OCI-LY1 (cell line): ENCODE results near the gene ASIC3.

Experiments
- H2AFZ ChIP-seq: fragments of 200-600 bp; sonication (generic), shearing (Covaris generic); 2 replicates; pipeline ENCODE4 v1.6.0; 2014; ENCODE audit warnings: antibody characterized with exemption, mild to moderate bottlenecking, low read length
- H3F3A ChIP-seq: fragments of 200-600 bp; sonication (generic), shearing (Covaris generic); 2 replicates; pipeline ENCODE4 v1.6.0; 2014; ENCODE audit warnings: mild to moderate bottlenecking, antibody characterized with exemption, low read length, moderate library complexity; ENCODE audit not compliant: insufficient read depth
- H3K27ac ChIP-seq: fragments of 200-600 bp; sonication (generic); 2 replicates; pipeline ENCODE4 v1.5.1; 2014; ENCODE audit warnings: low read length, mixed run types, mild to moderate bottlenecking, low read depth; ENCODE audit not compliant: poor library complexity, severe bottlenecking
- H3K27me3 ChIP-seq: fragments of 200-600 bp; sonication (generic); 2 replicates; pipeline ENCODE4 v1.6.0; 2014; ENCODE audit warnings: antibody characterized with exemption, mild to moderate bottlenecking, low read length, moderate library complexity; ENCODE audit not compliant: insufficient read depth
- H3K36me3 ChIP-seq: fragments of 200-600 bp; sonication (generic); 2 replicates; pipeline ENCODE4 v1.6.1; 2014; ENCODE audit warnings: mild to moderate bottlenecking, antibody characterized with exemption, low read length, moderate library complexity, mixed read lengths; ENCODE audit not compliant: insufficient read depth
- H3K4me1 ChIP-seq: fragments of 200-600 bp; sonication (generic); 2 replicates; pipeline ENCODE4 v1.5.1; 2014; ENCODE audit warnings: mild to moderate bottlenecking, low read length, moderate library complexity; ENCODE audit not compliant: insufficient read depth, severe bottlenecking
- H3K4me2 ChIP-seq: fragments of 200-600 bp; sonication (generic), shearing (Covaris generic); 2 replicates; pipeline ENCODE4 v1.6.1; 2014; ENCODE audit warnings: low read length
- H3K4me3 ChIP-seq: fragments of 200-600 bp; sonication (generic); 2 replicates; pipeline ENCODE4 v1.5.1; 2014; ENCODE audit warnings: low read length, low read depth, mild to moderate bottlenecking, mixed read lengths; ENCODE audit not compliant: poor library complexity, severe bottlenecking
- H3K79me2 ChIP-seq: fragments of 200-600 bp; shearing (Covaris generic); 2 replicates; pipeline ENCODE4 v1.6.1; 2016; ENCODE audit warnings: mixed run types, low read length, mixed read lengths; ENCODE audit not compliant: insufficient read depth
- H3K9ac ChIP-seq: fragments of 200-600 bp; sonication (generic), shearing (Covaris generic); 2 replicates; pipeline ENCODE4 v1.6.1; 2014; ENCODE audit warnings: mild to moderate bottlenecking, low read length, mixed read lengths
- H3K9me2 ChIP-seq: fragments of 200-600 bp; sonication (generic), shearing (Covaris generic); 2 replicates; pipeline ENCODE4 v1.6.1; 2014; ENCODE audit warnings: low read depth, mild to moderate bottlenecking, low read length, mixed read lengths
- H3K9me3 ChIP-seq: fragments of 200-600 bp; shearing (Covaris generic); 2 replicates; pipeline ENCODE4 v1.6.1; 2014; ENCODE audit warnings: low read length, mixed read lengths
- H4K20me1 ChIP-seq: fragments of 200-600 bp; sonication (generic), shearing (Covaris generic); 2 replicates; pipeline ENCODE4 v1.6.0; 2016; ENCODE audit warnings: mild to moderate bottlenecking, low read length; ENCODE audit not compliant: insufficient read depth
- EZH2 ChIP-seq: fragments of 200-600 bp; sonication (generic), shearing (Covaris generic); IDR thresholded peaks from 2 replicates; pipeline ENCODE4 v1.8.0; 2017; ENCODE audit warnings: borderline replicate concordance, mixed run types, mild to moderate bottlenecking, antibody characterized with exemption, low read length, moderate library complexity, mixed read lengths
- TF ChIP-seq, protein P1 (sequence below): fragments of 200-600 bp; sonication (generic), shearing (Covaris generic); IDR thresholded peaks from 2 replicates; pipeline ENCODE4 v1.5.1; 2017; ENCODE audit warnings: mild to moderate bottlenecking, antibody characterized with exemption, low read length, moderate library complexity, mixed read lengths

ASIC3 gene

GRCh38 chr7:151058781-151059366 is 10.5 kb downstream of the ASIC3 start:
- TF ChIP-seq, protein P1, sequence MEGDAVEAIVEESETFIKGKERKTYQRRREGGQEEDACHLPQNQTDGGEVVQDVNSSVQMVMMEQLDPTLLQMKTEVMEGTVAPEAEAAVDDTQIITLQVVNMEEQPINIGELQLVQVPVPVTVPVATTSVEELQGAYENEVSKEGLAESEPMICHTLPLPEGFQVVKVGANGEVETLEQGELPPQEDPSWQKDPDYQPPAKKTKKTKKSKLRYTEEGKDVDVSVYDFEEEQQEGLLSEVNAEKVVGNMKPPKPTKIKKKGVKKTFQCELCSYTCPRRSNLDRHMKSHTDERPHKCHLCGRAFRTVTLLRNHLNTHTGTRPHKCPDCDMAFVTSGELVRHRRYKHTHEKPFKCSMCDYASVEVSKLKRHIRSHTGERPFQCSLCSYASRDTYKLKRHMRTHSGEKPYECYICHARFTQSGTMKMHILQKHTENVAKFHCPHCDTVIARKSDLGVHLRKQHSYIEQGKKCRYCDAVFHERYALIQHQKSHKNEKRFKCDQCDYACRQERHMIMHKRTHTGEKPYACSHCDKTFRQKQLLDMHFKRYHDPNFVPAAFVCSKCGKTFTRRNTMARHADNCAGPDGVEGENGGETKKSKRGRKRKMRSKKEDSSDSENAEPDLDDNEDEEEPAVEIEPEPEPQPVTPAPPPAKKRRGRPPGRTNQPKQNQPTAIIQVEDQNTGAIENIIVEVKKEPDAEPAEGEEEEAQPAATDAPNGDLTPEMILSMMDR, result no peak
- TF ChIP-seq EZH2, result no peak
- Histone ChIP-seq H2AFZ (0 out of 2 replicates have a peak overlapping the region, but pooled peaks have one; percentile 5), H3K27me3 (no peaks in the 10 kb centered on the region), H3F3A (0 out of 2 replicates have a peak, but pooled peaks cover 7% of the 10 kb centered on the region), H3K9me3 (no peaks in the 10 kb centered on the region), H3K36me3 (peaks cover 3% of the 10 kb centered on the region; the same call in 1 of the 2 replicates), H3K4me3 (peak overlapping the region; percentile 90), H4K20me1 (no peaks in the 10 kb centered on the region), H3K79me2 (no peaks in the 10 kb centered on the region; the same call in 1 of the 2 replicates), H3K4me1 (peaks cover 41% of the 10 kb centered on the region), H3K9me2 (no peaks in the 10 kb centered on the region), H3K9ac (peak overlapping the region; percentile 79), H3K27ac (peak overlapping the region; percentile 82), H3K4me2 (peak overlapping the region; percentile 85)

GRCh38 chr7:151059367-151060112 is 11.2 kb downstream of the ASIC3 start, which contains the start of gene SLC4A2:
TSS of gene SLC4A2 (plus strand) at chr7:151059589. CDS start at chr7:151061988, 2,399 bp downstream.
- 0 out of 2 replicates have a peak, but pooled peaks cover 7% of the 10 kb centered on the region for H3F3A ChIP-seq
- peaks cover 6% of the 10 kb centered on the region for H3K36me3 ChIP-seq
- H2AFZ ChIP-seq, result 0 out of 2 replicates have a peak within 1 kb of the TSS, but pooled peaks have one; percentile 5
- H3K4me3 ChIP-seq, result peak within 1 kb of the TSS; percentile 90
- peak within 1 kb of the TSS; percentile 85 for H3K4me2 ChIP-seq
- H3K27ac ChIP-seq, result peak within 1 kb of the TSS; percentile 82
- TF ChIP-seq, protein P1, result peak; percentile 68
- TF ChIP-seq EZH2, result no peak
- no peaks in the 10 kb centered on the region for H3K9me3 ChIP-seq
- no peaks in the 10 kb centered on the region; the same call in 1 of the 2 replicates for H3K79me2 ChIP-seq
- peaks cover 41% of the 10 kb centered on the region for H3K4me1 ChIP-seq
- H4K20me1 ChIP-seq, result no peaks in the 10 kb centered on the region
- no peaks in the 10 kb centered on the region for H3K27me3 ChIP-seq
- no peaks in the 10 kb centered on the region for H3K9me2 ChIP-seq
- H3K9ac ChIP-seq, result peak within 1 kb of the TSS; percentile 79

DNA sequence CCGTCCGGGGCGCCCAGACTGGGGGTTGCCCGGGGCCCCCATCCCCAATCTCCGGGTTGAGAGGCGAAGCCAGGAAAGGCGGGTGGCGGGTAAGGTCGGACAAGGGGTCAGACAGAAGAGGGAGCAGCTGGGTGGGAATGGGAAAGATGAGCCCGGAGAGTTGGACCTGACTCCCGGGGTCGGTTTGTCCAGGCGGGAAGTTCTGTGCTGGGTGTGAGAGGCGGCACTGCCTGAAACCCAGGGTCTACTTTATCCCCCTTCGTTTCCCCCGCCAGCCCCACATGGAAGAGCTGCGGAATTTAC is 11.7 kb downstream of the ASIC3 start:
- Histone ChIP-seq H3K36me3 (peaks cover 11% of the 10 kb centered on the region), H3K4me3 (peak overlapping the region; percentile 90), H3K27me3 (no peaks in the 10 kb centered on the region), H3K4me2 (peak overlapping the region; percentile 85), H3K4me1 (peaks cover 41% of the 10 kb centered on the region), H3K9me2 (no peaks in the 10 kb centered on the region), H3K79me2 (no peaks in the 10 kb centered on the region; the same call in 1 of the 2 replicates), H3K9ac (peak overlapping the region; percentile 79), H3K27ac (peak overlapping the region; percentile 62), H3K9me3 (no peaks in the 10 kb centered on the region), H2AFZ (no peak overlapping the region), H4K20me1 (no peaks in the 10 kb centered on the region), H3F3A (0 out of 2 replicates have a peak, but pooled peaks cover 7% of the 10 kb centered on the region)
- TF ChIP-seq EZH2, result no peak
- TF ChIP-seq, protein P1, result no peak
